Fibroblast of skin of abdomen (primary cell): ENCODE data around the gene CLCN7.
"Not testable (repeated sequence)": the region's sequence is repeated elsewhere in the genome, so short reads cannot be mapped to it uniquely, and the experiment has no call there.

Experiments
- DNase-seq: peaks from one replicate; pipeline ENCODE4 v3.0.0-alpha.2; 2013

The CLCN7 gene

GRCh38 chr16:1487395-1488053, 12.7 kb upstream of the CLCN7 start:
- DNase-seq = no peak

GRCh38 chr16:1486551-1487390, 11.9 kb upstream of the CLCN7 start:
- DNase-seq = no peak

DNA sequence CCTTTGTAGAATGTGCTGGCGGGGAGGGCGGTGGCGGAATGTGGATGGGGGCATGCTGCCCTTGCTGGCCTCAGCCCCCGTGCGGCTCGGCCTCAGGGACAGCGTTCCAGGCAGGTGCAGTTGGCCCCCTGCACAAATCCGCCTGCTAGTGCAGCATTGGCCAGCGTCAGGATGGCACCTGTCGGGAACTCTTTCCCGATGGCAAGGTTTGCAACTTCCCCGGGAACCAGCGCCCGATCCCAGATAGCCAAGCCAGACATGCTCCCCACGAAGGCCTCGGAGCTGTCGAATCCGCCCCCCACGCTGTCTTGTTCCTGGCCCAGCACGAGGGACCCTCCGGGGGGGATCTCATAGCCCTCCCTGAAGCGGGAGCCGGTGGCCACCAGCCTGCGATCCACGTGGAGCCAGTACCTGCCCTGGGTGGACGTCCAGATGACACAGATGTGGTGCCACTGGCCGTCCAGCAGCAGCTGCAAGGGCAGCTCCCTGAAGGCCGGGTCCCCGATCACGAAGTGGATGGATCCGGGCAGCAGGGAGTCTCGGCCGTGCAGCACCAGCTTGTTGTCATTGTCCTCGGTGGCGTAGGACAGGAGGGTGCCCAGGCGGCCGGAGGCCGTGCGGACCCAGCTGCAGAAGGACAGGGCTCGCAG, 11.1 kb upstream of the CLCN7 start:
- DNase-seq = no peak

GRCh38 chr16:1481906-1482835, 7.3 kb upstream of the CLCN7 start:
- DNase-seq = no peak

GRCh38 chr16:1478937-1479336, 4.1 kb upstream of the CLCN7 start:
- not testable (repeated sequence) for DNase-seq

DNA sequence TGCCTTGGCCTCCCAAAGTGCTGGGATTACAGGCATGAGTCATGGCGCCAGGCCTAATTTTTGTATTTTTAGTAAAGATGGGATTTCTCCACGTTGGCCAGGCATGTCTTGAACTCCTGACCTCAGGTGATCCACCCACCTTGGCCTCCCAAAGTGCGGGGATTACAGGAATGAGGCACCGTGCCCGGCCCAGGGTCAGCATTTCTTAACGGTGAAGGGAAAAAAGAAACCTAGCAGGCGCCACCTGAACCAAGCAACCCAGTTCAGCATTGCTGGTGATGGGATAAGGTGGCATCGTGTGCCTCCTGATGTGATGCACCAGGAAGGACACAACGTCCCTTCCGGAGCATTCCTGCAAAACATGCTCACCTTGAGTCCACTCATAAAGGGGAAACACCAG, 2.2 kb upstream of the CLCN7 start:
- DNase-seq = no peak

GRCh38 chr16:1475552-1476114, 805 bp upstream of the CLCN7 start:
- no peak for DNase-seq

DNA sequence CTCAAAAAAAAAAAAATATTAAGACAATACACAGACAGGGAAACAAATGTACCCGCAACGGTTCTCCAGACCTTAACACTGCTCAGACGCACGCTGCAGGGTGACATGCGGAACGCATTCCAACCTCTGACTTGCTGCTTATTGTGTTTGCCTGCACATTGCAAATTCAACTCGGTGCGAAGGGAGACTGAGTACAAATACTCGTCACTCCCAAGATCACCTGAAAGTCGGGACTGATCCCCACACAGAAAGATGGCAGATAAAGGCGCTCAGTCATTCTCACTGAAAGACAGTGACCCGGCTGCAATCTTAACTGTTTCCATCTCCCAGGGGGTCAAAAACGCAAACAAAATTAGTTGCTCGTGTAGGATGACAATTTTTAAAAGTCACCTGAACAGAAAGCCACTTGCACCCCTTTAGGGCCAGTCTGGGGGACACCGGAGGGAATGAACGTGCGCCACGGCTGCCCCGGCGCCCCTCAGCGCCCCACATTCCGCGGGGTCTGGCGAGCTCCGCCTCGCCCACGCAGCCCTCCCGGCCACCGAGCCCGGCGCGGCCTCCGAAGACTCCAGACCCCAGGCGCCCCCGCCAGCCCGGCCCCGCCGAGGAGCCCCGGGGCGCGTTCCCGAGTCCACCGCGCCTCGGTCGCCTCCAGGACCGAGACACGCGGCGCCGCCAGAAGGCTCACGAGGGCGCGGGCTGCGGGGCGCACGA, 589 bp downstream of the CLCN7 start:
- no peak for DNase-seq

- no peak for DNase-seq
These were observed 1.9 kb downstream of the CLCN7 start for GRCh38 chr16:1472974-1473373.

GRCh38 chr16:1471569-1472194, 3.1 kb downstream of the CLCN7 start:
- no peak for DNase-seq

GRCh38 chr16:1470481-1471251, 4.2 kb downstream of the CLCN7 start:
- no peak for DNase-seq

DNA sequence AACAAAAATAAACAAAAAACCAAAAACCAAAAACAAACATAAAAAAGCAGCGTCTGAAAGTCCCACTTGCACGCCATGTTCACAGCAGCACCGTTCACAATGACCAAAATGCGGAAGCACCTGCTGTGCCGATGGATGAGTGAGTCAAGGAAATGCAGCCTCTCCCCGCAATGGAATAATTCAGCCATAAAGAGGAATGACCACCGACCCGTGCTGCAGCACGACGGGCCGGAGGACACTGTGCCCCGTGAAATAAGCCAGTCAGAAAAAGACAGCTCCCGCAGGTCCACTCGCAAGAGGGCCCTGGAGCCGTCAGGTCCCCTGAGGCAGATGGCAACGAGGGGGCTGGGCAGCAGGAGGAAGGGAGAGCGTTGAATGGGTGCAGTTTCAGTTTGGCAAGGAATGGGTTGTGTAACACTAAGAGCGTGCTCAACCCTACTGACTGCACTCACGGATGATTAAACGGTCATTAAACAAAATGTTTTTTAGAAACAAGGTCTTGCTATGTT, 5.1 kb downstream of the CLCN7 start:
- DNase-seq = no peak

DNA sequence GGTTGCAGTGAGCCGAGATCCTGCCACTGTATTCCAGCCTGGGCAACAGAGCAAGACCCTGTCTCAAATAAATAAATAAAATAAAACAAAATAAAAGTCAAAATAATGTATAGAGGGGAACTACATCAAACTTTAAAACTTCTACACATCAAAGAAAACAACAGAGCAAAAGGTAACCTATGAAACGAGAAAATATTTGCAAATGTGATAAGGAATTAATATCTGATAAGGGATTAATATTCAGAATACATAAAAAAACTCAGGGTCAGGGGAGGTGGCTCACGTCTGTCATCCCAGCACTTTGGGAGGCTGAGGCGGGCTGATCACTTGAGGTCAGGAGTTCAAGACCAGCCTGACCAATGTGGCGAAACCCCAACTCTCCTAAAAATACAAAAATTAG, 5.7 kb downstream of the CLCN7 start:
- not testable (repeated sequence) for DNase-seq

DNA sequence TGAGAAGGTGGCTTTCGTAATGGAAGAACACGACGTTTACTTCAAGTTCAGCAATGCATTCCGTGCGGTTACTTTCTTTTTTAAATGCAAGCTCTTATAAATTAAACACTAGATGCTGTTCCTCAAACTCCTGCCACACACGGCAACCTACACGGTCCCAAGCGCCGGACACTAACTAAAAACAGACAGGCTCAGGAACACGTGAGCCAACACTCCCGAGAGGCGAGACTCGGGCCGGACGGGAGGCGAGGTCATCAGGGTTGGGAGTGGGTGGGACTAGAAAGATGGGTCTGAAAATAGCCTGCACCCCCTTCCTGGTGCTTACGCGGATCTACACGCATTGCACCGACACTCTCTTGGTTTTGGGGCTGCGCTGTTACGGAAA, 6.4 kb downstream of the CLCN7 start:
- no peak for DNase-seq

- DNase-seq = no peak
These were observed 7.8 kb downstream of the CLCN7 start for GRCh38 chr16:1466968-1467521.

- DNase-seq = no peak
These were observed 8.8 kb downstream of the CLCN7 start for GRCh38 chr16:1466054-1466453.

- DNase-seq = no peak
These were observed 9.3 kb downstream of the CLCN7 start for GRCh38 chr16:1465567-1465915.

GRCh38 chr16:1464894-1465566, 9.8 kb downstream of the CLCN7 start:
- DNase-seq = no peak
